Measurements from ENCODE around the gene ZNF358.
A peak's percentile ranks its signal among the peaks of the same experiment; 100 is the strongest.

ZNF358 gene

GRCh38 chr19:7539827-7540425 is 24.0 kb downstream of the ZNF358 start:
- no peak for DNase-seq

DNA sequence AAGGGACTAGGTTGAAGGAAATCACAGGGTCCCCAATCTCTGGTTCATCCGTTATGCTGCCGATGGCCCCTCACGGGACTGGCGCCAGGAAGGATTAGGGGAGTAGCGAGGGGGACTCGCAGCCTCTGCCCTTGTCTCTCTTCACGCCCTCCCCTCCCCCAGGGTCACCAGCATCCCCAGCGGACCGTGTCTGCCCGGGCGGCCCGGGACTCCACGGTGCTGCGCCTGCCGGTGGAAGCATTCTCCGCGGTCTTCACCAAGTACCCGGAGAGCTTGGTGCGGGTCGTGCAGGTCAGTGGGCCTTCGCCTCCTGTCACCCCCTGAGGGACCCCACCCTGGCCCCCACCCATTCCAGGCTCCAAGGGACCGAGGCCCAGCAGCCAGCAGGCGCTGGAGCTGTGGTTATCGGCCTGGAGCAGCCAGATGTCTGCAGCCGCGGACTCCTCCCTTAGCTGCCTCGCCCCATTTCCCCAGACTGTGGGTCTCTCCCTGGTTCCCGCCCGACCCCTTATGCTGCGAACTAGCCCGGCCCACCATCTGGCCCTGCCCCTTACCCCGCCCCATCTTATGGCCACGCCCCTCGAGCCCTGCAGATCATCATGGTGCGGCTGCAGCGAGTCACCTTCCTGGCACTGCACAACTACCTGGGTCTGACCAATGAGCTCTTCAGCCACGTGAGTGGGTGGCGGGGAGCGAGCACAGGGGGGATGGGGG is 25.0 kb downstream of the ZNF358 start:
- DNase-seq: no peak

DNA sequence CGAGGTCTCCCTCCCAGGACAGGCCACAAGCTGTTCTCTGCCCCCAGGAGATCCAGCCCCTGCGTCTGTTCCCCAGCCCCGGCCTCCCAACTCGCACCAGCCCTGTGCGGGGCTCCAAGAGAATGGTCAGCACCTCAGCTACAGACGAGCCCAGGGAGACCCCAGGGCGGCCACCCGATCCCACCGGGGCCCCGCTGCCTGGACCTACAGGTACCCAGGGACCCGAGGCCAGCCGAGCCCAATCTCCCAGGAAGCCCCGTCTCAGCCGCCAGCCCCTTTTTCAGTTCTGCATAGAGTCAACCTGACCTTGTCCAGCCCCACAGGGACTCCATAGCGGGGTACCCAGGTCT is 25.5 kb downstream of the ZNF358 start:
- no peak for DNase-seq

GRCh38 chr19:7541828-7542443 is 26.0 kb downstream of the ZNF358 start:
- no peak for DNase-seq

DNA sequence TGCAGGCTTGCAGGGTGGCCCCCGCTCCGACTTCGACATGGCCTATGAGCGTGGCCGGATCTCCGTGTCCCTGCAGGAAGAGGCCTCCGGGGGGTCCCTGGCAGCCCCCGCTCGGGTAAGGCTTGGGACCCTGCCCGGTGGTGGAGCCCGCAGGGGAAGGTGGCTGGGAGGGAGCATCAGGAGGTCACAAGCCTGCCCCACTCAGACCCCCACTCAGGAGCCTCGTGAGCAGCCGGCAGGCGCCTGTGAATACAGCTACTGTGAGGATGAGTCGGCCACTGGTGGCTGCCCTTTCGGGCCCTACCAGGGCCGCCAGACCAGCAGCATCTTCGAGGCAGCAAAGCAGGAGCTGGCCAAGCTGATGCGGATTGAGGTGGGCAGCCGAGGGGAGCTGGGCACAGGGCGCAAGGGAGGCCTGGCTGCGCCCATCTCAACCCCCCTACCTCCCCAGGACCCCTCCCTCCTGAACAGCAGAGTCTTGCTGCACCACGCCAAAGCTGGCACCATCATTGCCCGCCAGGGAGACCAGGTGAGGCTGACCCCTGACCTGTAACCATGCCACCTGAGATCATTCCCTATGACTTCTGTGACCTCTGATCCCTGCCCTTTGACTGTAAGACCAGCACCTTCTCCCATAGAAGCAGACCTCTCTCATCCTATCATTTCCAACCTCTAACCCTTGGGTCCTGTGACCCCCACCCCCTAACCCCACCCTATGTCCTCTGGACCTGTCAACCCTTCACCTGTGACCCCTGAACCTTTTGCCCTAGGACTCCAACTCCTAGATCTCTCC is 26.8 kb downstream of the ZNF358 start:
- no peak for DNase-seq

DNA sequence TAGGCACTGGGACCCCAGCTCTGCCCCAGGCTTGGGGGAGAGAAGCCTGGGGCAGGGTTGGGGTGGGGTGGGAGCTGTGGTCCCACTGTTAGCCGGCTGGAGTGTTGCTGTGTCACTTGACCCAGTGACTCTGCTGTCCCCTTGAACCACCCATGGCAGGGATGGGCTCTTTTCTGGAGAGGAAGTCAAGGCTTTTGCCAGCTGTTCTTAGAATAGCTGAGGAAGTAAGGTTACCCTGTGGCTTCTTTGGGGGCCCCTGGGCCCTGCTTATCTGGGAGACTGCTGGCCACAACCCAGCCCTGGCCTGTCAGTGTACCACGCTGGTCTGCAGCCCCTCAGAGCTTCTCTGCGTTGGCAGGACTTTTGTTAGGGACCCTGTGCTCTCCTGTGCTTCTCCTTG is 28.7 kb downstream of the ZNF358 start:
- DNase-seq: no peak

- no peak for DNase-seq
Measured at GRCh38 chr19:7545300-7545699, 29.4 kb downstream of the ZNF358 start.

- no peak for DNase-seq
Measured at GRCh38 chr19:7545904-7546303, 30.0 kb downstream of the ZNF358 start.

GRCh38 chr19:7547159-7547558 is 31.3 kb downstream of the ZNF358 start:
- DNase-seq: no peak

DNA sequence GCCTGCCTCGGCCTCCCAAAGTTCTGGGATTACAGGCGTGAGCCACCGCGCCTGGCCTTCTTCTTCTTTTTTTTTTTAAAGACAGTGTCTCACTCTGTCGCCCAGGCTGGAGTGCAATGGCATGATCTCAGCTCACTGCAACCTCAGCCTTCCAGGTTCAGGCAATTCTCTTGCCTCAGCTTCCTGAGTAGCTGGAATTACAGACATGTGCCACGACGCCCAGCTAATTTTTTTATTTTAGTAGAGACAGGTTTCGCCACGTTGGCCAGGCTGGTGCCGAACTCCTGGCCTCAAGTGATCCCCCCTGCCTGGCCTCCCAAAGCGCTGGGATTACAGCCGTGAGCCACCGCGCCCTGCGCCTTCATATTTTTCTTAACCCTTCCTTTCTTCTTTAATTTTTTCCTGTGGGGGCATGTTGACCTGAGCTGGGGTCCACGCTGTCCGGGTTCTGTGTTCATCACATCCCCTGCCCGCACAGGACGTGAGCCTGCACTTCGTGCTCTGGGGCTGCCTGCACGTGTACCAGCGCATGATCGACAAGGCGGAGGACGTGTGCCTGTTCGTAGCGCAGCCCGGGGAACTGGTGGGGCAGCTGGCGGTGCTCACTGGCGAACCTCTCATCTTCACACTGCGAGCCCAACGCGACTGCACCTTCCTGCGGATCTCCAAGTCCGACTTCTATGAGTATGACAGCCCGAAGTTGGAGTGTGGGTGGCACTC is 33.7 kb downstream of the ZNF358 start:
- DNase-seq: no peak

GRCh38 chr19:7550169-7550770 is 34.4 kb downstream of the ZNF358 start:
- no peak for DNase-seq

DNA sequence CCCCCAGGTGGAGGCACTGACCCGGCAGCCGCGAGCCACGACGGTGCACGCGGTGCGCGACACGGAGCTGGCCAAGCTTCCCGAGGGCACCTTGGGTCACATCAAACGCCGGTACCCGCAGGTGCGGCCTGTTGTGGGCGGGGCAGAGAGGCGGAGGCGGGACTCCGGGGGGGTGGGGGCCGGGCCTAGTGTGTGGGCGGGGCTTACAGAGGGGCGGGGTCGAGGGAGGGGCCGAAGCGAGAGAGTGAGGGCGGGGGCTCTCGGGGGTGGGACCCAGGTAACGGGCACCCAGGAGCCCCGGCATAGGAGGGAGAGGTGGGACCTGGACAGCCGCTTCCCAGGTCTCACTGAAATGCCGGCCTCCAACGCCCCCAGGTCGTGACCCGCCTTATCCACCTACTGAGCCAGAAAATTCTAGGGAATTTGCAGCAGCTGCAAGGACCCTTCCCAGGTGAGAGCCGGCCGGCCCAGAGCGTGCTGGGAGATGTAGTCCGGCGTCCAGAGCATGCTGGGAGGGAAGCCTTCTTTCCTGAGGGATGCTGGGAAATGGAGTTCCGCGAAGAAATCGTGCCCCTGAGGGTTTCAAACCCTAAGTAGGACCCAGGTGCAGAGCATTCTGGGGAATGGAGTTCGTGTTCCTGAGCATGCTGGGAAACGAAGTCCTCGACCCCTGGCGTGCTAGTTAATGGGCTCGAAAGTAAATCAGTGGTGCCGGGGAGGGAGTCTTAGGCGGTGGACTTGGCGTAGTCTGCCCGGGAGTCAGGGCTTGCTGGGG is 35.3 kb downstream of the ZNF358 start:
- DNase-seq: peak; percentile 52

- DNase-seq: no peak
Measured at GRCh38 chr19:7552781-7553180, 36.9 kb downstream of the ZNF358 start.

DNA sequence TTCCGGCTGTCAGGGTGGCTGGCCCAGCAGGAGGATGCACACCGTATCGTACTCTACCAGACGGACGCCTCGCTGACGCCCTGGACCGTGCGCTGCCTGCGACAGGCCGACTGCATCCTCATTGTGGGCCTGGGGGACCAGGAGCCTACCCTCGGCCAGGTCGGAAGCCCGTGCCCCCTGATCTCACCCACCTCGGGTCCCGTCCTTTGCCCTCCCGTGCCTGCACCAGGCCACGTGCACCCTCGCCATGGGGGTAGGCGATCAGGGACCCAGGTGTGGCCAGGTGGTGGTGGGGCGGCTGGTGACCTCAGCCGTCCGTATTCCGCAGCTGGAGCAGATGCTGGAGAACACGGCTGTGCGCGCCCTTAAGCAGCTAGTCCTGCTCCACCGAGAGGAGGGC is 38.7 kb downstream of the ZNF358 start:
- DNase-seq: no peak

GRCh38 chr19:7554990-7555864 is 39.3 kb downstream of the ZNF358 start:
- peak; percentile 26 for DNase-seq

- DNase-seq: no peak
Measured at GRCh38 chr19:7556696-7557315, 40.9 kb downstream of the ZNF358 start.

GRCh38 chr19:7558667-7559066 is 42.8 kb downstream of the ZNF358 start:
- DNase-seq: no peak

GRCh38 chr19:7559102-7559501 is 43.2 kb downstream of the ZNF358 start:
- DNase-seq: no peak

- DNase-seq: no peak
Measured at GRCh38 chr19:7560255-7560654, 44.4 kb downstream of the ZNF358 start.

- DNase-seq: no peak
Measured at GRCh38 chr19:7561325-7561724, 45.4 kb downstream of the ZNF358 start.
